DND-41 (cell line): ENCODE data around the gene CLEC18B.
"Not testable (repeated sequence)": the region's sequence is repeated elsewhere in the genome, so short reads cannot be mapped to it uniquely, and the experiment has no call there.

ENCODE experiments used
- ATAC-seq: fragments of 200-7000 bp; cut with Tn5 transposase; 3 replicates; pipeline ENCODE4 v1.9.1; 2021; ENCODE audit warnings: low read depth; ENCODE audit not compliant: insufficient read depth
- DNase-seq: peaks from one replicate; pipeline ENCODE4 v3.0.0-alpha.2; 2020
- H2AFZ ChIP-seq: 2 replicates; pipeline ENCODE4 v1.6.0; 2012; ENCODE audit warnings: low read depth, low read length
- H3K27ac ChIP-seq: 2 replicates; pipeline ENCODE4 v1.5.1; 2012; ENCODE audit warnings: low read length, inconsistent platforms
- H3K27me3 ChIP-seq: fragments of 200-600 bp; sonication (generic); 2 replicates; pipeline ENCODE4 v1.6.0; 2012; ENCODE audit warnings: low read length, mild to moderate bottlenecking, inconsistent platforms; ENCODE audit not compliant: insufficient read depth, poor library complexity
- H3K36me3 ChIP-seq: 2 replicates; pipeline ENCODE4 v1.5.1; 2012; ENCODE audit warnings: low read length, inconsistent platforms; ENCODE audit not compliant: insufficient read depth
- H3K4me1 ChIP-seq: 2 replicates; pipeline ENCODE4 v1.5.1; 2012; ENCODE audit warnings: mild to moderate bottlenecking, low read length; ENCODE audit not compliant: insufficient read depth
- H3K4me2 ChIP-seq: 2 replicates; pipeline ENCODE4 v1.6.0; 2012; ENCODE audit warnings: mild to moderate bottlenecking, moderate library complexity, low read length, inconsistent platforms; ENCODE audit not compliant: insufficient read depth
- H3K4me3 ChIP-seq, 2 experiments: fragments of 200-600 bp in 1 of 2; shearing (Covaris generic) in 1 of 2; 2 replicates each; pipeline ENCODE4 v1.5.1; 2012 to 2016; ENCODE audit warnings: inconsistent platforms in 2 of 2, low read length in 2 of 2, mild to moderate bottlenecking in 2 of 2, low read depth in 1 of 2, moderate library complexity in 1 of 2
- H3K79me2 ChIP-seq: 2 replicates; pipeline ENCODE4 v1.6.0; 2012; ENCODE audit warnings: low read length, inconsistent platforms; ENCODE audit not compliant: insufficient read depth
- H3K9ac ChIP-seq: 2 replicates; pipeline ENCODE4 v1.6.0; 2012; ENCODE audit warnings: low read depth, mild to moderate bottlenecking, inconsistent platforms, low read length, moderate library complexity
- H3K9me3 ChIP-seq: 2 replicates; pipeline ENCODE4 v1.5.1; 2012; ENCODE audit warnings: low read length, moderate library complexity, mild to moderate bottlenecking, inconsistent platforms; ENCODE audit not compliant: insufficient read depth, severe bottlenecking
- H4K20me1 ChIP-seq: 2 replicates; pipeline ENCODE4 v1.6.0; 2012; ENCODE audit warnings: low read length; ENCODE audit not compliant: insufficient read depth
- CTCF ChIP-seq: IDR thresholded peaks from 2 replicates; pipeline ENCODE4 v1.5.1; 2012; ENCODE audit warnings: borderline replicate concordance, low read length, moderate library complexity, mild to moderate bottlenecking; ENCODE audit not compliant: poor library complexity, severe bottlenecking; ENCODE audit errors: extremely low read depth
- EZH2 ChIP-seq: IDR thresholded peaks from 3 replicates; pipeline ENCODE4 v1.6.1; 2012; ENCODE audit warnings: borderline replicate concordance, low read depth, mild to moderate bottlenecking, moderate library complexity, low read length, inconsistent platforms; ENCODE audit not compliant: severe bottlenecking

The CLEC18B gene

GRCh38 chr16:74449470-74449869, 28.2 kb upstream of the CLEC18B start:
- H3K36me3 ChIP-seq = peaks cover 22% of the 10 kb centered on the region; the same call in 1 of the 2 replicates
- TF ChIP-seq EZH2 (no peak), CTCF (no peak)
- no peak for DNase-seq
- H3K9ac ChIP-seq = no peak overlapping the region
- H3K4me3 ChIP-seq = no peak overlapping the region
- H4K20me1 ChIP-seq = no peaks in the 10 kb centered on the region; the same call in 1 of the 2 replicates
- no peak for ATAC-seq
- H3K79me2 ChIP-seq = no peaks in the 10 kb centered on the region
- no peak overlapping the region for H3K27ac ChIP-seq
- no peaks in the 10 kb centered on the region for H3K4me1 ChIP-seq
- H3K9me3 ChIP-seq = no peaks in the 10 kb centered on the region
- H3K27me3 ChIP-seq = no peaks in the 10 kb centered on the region
- H3K4me2 ChIP-seq = no peak overlapping the region
- no peak overlapping the region for H2AFZ ChIP-seq

DNA sequence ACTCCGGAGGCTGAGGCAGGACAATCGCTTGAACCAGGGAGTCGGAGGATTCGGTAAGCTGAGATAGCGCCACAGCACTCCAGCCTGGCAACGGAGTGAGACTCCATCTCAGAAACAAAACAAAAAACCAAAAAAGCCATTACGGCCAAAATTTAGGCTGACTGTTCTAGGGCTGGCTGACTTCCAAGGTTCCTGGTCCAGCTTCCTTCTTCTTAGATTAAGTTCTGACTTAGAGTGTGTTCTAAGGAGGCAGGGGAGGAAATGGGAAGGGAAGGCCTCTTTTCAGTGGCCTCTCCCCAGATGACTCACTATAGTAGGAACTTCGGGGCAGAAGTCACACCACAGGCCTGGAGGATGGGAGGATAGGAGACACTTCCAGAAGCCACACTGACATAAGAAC, 27.7 kb upstream of the CLEC18B start:
- DNase-seq (no peak), ATAC-seq (no peak)
- Histone ChIP-seq H2AFZ (no peak overlapping the region), H3K4me1 (no peaks in the 10 kb centered on the region), H3K27me3 (no peaks in the 10 kb centered on the region), H3K9me3 (no peaks in the 10 kb centered on the region), H3K79me2 (no peaks in the 10 kb centered on the region), H4K20me1 (no peaks in the 10 kb centered on the region; the same call in 1 of the 2 replicates), H3K36me3 (peaks cover 22% of the 10 kb centered on the region; the same call in 1 of the 2 replicates), H3K9ac (no peak overlapping the region), H3K4me2 (no peak overlapping the region), H3K4me3 (no peak overlapping the region), H3K27ac (no peak overlapping the region)
- TF ChIP-seq EZH2 (no peak), CTCF (no peak)

DNA sequence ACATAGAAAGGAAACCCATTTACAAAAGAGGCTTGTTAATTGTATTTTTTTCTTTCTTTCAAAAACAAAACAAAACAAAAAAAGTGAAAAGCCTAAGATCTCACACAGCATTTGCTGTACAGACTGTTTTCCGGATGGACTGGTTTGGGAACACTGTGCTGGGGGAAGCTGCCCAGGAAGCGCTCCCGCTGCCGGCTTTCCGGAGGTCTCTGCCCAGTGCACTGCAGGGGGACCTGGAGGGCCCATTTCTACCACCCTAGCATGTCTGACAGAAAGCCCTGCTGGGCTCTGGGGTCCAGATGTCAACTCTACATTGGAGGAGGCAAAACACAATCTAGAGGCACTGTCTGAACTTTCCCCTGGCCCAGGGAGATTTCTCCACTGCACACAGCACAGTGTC, 26.3 kb upstream of the CLEC18B start:
- no peak overlapping the region for H3K27ac ChIP-seq
- no peaks in the 10 kb centered on the region for H3K27me3 ChIP-seq
- H3K9me3 ChIP-seq = no peaks in the 10 kb centered on the region
- no peak overlapping the region for H3K4me3 ChIP-seq
- no peaks in the 10 kb centered on the region for H3K4me1 ChIP-seq
- H3K36me3 ChIP-seq = peaks cover 14% of the 10 kb centered on the region; the same call in 1 of the 2 replicates
- no peak overlapping the region for H3K9ac ChIP-seq
- ATAC-seq = no peak
- TF ChIP-seq EZH2 = no peak
- no peak for TF ChIP-seq CTCF
- no peak for DNase-seq
- H2AFZ ChIP-seq = no peak overlapping the region
- no peaks in the 10 kb centered on the region; the same call in 1 of the 2 replicates for H4K20me1 ChIP-seq
- H3K4me2 ChIP-seq = no peak overlapping the region
- no peaks in the 10 kb centered on the region for H3K79me2 ChIP-seq

DNA sequence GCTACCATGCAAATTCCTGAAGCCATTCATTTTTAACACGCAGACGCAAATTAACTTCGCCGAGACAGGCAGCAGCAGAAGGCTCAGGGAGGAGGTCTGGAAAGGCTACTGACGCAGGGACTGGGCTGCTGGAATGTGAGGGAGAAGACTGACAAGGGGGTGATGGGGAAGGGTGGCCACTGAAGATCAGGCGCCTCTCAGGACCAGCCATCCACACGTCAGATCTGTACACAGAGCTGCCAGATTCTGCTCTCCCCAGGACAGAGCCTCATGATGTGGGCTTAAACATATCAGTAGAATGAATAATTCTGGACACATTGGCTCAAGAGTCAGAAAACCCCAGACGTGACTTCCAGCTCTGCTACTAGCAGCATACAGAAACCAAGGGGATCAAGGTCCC, 25.6 kb upstream of the CLEC18B start:
- DNase-seq (no peak), ATAC-seq (no peak)
- TF ChIP-seq CTCF (no peak), EZH2 (no peak)

DNA sequence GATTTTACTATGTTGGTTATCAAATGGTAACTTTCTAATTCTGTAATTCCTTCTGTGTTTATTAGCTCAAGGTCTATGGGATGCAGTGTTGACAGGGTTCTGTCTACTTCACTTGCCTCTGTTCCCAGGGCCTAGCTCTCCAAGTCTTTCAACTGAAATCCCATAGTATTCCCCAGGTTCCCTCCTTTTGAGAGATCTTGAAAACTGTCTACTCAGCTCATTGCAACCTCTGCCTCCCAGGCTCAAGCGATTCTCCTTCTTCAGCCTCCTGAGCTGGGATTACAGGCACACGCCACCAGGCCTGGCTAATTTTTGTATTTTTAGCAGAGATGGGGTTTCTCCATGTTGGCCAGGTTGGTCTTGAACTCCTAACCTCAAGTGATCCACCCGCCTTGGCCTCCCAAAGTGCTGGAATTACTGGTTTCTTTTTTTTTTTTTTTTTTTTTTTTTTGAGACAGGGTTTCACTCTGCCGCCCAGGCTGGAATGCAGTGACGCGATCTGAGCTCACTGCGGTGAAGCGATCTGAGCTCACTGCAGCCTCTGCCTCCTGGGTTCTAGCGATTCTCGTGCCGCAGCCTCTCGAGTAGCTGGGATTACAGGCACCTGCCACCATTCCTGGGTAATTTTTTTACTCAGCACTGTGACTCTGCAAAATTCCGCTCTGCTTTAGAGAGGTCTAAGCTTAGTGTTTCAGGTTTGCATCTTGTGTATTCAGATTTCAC, 22.5 kb upstream of the CLEC18B start:
- H3K36me3 ChIP-seq, H3K27ac ChIP-seq, H3K4me2 ChIP-seq, ATAC-seq, H2AFZ ChIP-seq, H3K9ac ChIP-seq, H3K27me3 ChIP-seq, H3K9me3 ChIP-seq, H4K20me1 ChIP-seq, H3K79me2 ChIP-seq, H3K4me3 ChIP-seq, DNase-seq: not testable (repeated sequence)
- H3K4me1 ChIP-seq = peaks cover 11% of the 10 kb centered on the region

More for the DNA sequence above, 25.6 kb upstream of the CLEC18B start:
- H3K27ac ChIP-seq = no peak overlapping the region
- no peak overlapping the region for H3K4me3 ChIP-seq
- no peaks in the 10 kb centered on the region; the same call in 1 of the 2 replicates for H4K20me1 ChIP-seq
- H3K36me3 ChIP-seq = peaks cover 7% of the 10 kb centered on the region; the same call in 1 of the 2 replicates
- H3K27me3 ChIP-seq = no peaks in the 10 kb centered on the region
- no peaks in the 10 kb centered on the region for H3K4me1 ChIP-seq
- no peaks in the 10 kb centered on the region for H3K9me3 ChIP-seq
- H3K4me2 ChIP-seq = no peak overlapping the region
- H3K9ac ChIP-seq = no peak overlapping the region
- H2AFZ ChIP-seq = no peak overlapping the region
- no peaks in the 10 kb centered on the region for H3K79me2 ChIP-seq
